Fibroblast of skin of abdomen (primary cell): ENCODE measurements around the gene FOSL1.
A peak's percentile ranks its signal among the peaks of the same experiment; 100 is the strongest.

Experiments
- DNase-seq: peaks from one replicate; pipeline ENCODE4 v3.0.0-alpha.2; 2013

The FOSL1 gene

DNA sequence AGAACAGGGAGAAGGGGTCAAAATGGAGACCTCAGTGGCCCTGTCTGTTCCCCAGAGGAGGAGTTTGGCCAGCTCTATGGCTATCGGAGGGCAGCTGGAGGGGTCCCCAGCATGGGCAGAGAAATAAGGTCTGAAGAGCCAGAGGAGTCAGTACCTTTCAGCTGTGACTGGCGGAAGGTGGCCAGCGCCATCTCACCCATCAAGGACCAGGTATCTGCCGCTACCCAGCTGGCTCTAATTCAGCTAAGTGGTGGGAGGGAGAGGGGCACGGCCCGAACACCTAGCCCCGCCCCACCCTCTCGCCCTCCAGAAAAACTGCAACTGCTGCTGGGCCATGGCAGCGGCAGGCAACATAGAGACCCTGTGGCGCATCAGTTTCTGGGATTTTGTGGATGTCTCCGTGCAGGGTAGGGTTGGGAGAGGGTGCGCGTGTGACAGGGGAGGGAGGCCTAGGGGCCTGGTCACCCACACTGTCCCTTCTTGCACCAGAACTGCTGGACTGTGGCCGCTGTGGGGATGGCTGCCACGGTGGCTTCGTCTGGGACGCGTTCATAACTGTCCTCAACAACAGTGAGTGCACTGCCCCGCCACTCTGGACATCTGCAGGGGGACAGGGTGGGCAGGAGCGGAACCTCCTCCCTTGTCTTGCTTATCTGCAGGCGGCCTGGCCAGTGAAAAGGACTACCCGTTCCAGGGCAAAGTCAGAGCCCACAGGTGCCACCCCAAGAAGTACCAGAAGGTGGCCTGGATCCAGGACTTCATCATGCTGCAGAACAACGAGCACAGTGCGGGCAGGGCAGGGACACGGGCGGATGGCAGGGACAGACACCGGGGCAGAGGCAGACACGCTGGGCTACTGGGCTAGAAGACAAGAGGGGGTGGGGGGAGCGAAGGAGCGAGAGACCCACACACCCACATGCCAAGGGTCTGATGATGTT is 17.8 kb downstream of the FOSL1 start:
- no peak for DNase-seq

DNA sequence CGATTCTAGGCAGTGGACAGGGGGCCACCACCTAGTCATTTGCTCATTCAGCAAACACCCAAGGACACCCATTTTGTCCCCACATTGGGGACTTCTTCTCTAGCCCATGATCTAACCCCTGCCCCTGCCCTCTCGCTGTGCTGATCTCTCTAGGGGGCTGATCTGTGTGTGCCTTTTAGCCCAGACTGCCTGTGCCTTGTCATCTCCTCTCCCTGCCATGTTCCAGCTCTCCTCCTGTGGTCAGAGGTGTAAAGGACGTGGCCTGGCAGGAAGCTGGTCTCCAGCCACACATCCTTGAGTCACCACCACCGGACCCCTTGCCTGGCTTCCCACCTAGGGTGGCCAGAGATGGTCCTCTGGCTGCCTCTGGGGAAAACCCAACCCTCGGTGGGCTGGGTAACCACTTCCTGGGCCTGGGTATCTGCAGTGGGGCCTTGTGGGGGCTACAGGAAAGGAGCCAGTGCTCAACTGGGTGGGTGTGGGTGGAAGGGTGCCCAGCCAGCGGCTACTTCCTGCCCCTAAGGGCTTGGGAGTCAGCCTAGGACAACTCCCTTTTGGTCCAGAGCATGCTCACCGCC is 19.3 kb downstream of the FOSL1 start:
- no peak for DNase-seq

DNA sequence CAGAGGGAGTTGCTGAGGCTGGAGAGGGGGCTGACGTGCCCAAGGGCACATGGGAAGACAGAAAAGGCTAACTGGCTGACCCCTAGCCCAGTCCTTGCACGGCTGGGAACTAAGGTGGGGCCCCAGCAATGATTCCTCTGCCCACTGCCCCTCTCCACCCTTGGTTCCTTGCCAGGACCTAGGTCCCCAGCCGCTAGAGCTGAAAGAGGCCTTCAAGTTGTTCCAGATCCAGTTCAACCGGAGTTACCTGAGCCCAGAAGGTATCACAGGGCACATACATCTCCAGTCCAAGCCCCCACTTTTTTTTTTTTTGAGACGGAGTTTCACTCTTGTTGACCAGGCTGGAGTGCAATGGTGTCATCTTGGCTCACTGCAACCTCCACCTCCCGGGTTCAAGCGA is 20.2 kb downstream of the FOSL1 start:
- no peak for DNase-seq

DNA sequence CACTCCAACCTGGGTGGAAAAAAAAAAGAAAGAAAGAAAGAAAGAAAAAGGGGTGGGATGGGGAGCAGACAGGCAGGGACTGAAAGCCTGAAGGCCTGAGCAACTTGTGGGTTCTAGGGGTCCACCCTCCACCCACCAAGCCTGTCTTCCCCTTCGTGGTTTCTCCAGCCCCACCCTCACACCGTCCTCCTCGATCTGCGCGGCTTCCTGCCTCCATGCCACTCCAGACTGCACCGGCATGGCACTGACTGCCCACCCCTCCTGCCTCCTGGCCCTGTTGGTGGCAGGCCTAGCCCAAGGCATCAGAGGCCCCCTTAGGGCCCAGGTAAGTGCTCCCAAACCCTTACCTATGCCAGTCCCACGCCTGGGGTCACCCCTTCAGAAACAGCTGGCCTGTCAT is 20.6 kb downstream of the FOSL1 start, which contains the start of gene CTSW:
Gene CTSW, plus strand, starts transcription at position 221 of the 400 bp plus-strand sequence. Its CDS starts 18 bp downstream, at position 239.
- no peak for DNase-seq

DNA sequence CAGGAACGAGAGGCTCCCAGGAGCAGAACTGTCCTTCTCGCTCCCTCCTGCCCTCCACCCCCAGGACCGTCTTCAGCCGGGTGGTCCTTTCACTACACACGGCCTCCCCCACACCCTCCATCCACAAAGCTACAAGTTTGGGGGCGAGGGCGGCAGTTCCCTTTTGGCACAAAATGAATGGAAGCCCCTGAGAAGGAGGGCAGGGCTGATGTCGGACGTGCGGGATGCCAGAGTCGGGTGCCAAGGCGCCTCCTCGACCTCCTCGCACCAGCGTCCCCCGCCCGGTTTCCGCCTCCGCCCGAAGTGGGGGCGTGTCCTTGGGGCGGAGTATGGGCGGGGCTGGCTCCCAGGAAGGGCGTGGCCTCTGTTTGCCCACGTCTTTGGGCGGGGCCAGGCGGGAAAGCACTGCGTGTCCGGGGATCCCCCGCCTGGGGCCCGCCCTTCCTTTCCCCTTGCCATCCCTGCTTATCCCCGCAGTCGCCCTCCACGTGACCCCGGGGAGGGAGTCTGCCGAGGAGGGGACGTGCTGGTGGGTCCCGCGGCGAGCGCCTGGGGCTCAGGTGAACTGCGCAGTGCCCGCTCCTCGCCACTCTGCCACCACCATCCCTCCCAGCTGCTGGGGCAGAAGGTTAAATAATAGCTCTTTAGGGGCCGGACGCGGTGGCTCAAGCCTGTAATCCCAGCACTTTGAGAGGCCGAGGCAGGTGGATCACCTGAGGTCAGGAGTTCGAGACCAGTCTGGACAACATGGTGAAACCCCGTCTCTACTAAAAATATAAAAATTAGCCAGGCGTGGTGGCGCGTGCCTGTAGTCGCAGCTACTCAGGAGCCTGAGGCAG is 26.7 kb downstream of the FOSL1 start:
- peak; percentile 92 for DNase-seq

DNA sequence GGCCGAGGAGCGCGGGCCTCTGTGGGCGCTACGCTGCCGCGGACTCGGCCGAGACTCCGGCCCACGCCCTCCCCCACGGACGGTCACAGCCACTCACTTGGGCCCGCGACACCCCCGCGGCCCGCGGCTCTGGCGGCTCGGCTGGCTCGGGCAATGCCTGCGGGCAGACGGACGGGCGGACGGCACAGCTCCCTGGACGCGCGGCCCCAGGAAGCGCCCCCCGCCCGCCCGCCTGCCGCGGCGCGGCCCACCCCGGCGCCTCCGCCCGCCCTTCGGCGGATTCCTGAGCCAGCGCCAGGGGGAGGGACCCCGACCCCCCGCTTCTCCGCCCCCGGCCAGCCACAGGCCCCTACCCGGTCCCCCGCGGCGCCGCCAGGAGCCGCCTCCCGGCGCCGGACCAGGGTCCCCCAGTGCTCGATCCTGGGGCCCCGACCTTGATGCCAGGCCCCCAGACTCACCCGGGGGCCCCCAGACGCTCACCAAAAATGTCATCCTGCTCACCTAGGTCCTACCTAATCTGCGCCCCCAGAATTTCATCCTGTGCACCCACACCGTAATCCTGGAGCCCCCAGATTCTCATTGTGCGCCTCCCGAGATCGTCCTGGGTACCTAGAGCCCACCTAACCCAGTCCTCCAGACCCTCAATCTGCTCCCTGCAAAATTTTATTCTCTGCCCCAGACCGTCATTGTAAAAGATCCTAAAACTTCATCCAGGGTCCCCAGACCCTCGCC is 27.4 kb downstream of the FOSL1 start, which contains the start of gene EFEMP2:
Gene EFEMP2, minus strand, starts transcription at position 215 of the 732 bp plus-strand sequence. CDS start 446 bp downstream, outside the sequence.
- DNase-seq: peak; percentile 75

DNA sequence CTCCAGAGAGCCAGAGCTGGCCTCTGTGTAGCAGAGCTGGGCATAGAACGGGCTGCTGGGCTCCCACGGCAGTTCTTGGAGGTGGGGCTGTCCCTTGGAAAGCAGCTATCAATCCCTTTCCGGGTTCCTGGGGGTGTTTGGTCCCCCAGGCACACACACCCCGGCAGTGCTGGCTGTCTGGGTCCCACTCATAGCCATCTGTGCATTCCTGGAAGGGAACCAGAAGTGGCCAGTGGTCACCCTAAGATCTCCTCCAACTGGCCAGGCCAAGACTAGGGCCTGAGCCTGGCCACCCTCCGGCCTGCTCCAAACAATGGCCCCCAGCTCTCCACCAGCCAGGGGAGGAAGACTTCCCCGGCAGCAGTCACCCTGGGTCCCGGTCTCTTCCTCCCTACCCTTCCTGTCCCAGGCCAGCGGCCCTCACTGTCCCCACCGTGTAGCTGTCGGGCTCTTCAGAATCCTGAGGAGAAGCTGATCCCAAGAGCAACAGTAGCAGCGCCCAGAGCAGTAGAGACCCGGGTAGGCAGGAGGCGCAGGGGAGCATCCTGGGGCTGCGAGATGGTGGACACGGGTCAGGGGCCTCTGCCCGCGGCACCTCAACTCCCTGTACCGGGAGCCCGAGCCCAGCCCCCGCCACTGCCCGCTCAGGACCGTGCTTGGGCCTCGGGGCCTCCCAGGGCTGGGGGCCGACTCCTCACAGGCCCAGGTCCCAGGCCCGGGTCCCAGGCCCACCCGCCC is 28.2 kb downstream of the FOSL1 start:
- no peak for DNase-seq

DNA sequence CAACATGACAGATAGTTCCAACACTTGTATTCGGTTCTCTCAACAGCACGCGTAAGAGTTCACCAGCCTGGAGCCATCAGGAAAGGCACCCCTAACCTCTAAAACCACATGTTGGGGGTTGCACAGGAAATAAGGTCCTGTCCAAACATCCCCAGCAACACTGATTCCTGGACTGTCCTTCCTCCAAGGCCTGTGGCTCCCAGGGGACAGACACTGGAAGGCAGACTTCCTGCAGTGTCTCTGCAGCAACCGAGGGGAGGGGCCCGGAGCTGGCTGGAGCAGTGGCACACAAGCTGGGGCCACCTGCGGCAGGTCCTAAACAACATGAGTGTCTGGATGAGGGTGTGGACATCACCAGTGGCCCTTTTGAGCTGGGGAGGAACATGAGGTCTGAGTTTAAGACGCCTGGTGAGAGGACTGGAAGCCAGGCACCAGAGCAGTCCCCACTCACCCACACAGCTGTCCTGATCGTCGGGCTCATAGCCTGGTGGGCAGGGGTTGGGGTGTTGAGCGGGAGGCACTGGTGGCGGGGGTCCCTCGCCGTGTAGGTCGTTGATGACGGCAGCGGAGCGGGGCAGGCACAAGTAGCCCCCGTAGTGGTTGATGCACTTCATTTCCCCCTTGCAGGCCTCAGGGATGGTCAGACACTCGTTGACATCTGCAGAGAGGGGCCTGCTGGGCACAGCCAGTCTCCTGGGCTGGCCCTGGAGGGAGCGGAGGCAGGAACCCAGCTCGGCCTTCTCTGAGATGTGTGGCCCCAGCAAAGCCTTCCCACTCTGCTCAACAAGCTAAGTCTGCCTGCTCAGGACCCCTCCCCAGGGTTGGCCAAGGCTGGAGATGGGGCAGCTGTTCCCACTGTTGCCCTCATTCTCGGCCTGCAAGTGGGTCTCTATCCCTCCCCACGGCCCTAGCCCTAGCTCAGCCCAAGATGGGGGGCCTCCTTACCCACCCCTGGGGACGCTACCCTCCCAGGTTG is 29.2 kb downstream of the FOSL1 start:
- DNase-seq: no peak

DNA sequence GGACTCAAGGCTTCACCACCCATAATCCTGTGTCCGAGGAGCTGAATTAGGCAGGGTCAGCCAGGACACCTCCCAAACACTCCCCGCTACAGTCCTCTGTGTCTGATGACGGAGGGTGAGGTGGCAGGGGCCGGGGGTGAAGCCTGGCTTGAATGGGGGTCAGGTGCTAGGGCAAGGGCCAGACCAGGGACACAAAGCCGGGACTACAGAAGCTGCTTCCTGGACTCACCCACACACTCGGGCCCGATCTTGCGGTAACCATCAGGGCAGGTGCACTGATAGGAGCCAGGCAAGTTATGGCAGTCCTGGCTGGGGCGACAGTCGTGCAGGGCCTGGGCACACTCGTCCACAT is 29.9 kb downstream of the FOSL1 start:
- no peak for DNase-seq

DNA sequence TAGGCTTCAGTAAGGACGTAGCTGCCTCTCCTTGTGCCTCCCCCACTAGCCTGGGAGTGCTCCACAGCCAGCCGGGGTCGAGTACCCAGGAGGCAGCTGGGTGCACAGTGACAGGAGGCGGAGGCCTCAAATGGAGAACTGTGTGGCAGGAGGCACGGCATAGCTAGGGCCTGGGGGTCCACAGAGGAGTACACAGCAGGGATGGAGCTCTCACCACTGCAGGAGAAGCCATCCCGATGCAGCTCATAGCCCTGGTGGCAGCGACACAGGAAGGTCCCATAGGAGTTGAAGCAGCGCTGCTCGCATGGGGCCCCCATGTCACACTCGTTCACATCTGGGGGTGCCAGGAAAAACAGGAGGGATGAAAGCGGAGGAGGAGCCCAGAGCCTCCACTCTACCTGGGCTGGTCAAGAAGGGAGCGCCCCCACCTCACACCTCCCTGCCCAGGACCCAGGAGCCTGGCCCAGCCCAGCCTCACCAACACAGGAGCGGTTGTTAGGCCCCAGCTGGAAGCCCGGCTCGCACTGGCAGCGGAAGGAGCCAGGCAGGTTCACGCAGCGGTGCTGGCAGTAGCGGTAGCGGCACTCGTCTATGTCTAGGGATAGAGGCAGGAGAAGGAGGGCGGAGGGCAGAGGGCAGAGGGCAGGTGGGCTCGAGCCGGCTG is 30.4 kb downstream of the FOSL1 start:
- no peak for DNase-seq

DNA sequence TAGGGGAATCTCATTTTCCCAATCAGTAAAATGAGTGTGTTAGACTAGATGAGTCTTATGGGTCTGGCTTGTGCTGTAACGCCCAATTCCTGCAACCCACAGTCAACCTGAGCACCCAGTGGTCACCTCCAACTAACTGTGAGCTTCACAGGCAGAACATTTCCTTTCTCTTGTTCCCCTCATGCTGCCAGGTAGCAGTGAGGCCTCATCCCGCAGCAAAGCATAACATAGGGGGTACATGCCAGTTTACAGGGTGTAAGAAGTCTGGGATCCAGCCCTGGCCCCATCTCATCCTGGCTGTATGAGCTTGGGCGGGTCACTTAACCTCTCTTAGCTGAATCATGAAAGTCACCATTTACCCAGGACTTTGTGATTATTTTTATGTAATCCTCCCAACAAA is 31.3 kb downstream of the FOSL1 start:
- no peak for DNase-seq

DNA sequence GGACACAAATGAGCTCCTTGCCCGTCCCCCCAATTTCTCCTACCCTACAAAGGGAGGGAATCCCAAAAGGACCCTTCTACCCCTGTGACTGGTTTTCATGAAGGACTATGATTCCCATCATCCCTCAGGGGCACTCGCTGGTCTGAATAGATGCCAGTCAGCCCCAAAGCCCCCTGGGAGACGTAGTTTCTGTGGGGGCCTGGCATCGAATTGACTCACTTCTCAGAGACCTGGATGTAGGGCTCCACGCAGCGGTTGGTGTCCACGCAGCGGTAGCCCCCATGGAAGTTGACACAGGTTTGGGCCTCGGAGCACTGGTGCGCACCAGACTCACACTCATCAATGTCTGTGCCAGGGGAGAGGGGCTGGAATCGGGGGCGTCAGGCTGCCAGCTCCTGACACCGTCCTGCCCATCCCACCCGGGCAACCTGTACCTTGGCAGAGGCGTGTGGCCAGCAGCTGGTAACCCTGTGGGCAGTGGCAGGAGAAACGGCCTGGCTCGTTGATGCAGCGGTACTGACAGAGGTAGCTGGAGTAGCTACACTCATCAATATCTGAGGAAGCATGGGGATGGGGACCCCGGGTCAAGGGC is 32.0 kb downstream of the FOSL1 start:
- no peak for DNase-seq

DNA sequence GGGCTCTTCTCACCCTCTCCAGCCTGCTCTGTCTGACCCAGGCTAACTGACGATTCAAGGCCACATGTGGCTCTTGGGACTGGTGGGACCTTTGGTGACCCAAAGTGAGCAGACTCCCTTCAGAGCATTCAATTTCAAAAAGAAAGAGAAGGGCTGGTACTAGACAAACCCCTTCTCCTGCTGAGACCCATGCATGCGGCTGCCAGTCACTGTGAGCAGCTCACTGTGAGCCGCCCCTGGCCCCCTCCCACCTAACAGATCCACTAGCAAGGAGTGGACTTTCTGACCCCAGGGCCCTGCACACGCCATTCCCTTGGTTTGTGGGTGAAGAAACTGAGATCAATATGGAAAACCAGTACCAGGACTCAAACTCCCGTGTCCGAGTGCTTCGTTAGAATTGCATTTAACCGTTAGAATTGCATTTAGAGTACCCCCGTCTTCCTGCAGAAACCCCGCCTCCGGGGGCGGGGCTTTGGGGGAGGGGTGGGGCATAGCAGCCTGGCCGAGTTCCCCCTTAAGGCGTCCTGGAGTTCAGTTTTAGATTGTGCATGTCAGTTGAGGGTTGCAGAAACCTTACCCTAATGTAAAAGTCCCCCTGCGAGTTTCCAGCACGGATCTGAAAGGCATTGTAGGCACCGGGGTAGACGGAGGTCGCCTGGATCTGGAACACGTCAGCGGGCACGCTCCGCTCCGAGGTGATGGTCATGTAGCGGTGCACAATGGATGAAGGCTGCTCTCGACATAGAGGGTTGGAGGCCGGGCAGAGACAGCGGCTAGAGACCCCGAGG is 32.7 kb downstream of the FOSL1 start:
- DNase-seq: no peak

DNA sequence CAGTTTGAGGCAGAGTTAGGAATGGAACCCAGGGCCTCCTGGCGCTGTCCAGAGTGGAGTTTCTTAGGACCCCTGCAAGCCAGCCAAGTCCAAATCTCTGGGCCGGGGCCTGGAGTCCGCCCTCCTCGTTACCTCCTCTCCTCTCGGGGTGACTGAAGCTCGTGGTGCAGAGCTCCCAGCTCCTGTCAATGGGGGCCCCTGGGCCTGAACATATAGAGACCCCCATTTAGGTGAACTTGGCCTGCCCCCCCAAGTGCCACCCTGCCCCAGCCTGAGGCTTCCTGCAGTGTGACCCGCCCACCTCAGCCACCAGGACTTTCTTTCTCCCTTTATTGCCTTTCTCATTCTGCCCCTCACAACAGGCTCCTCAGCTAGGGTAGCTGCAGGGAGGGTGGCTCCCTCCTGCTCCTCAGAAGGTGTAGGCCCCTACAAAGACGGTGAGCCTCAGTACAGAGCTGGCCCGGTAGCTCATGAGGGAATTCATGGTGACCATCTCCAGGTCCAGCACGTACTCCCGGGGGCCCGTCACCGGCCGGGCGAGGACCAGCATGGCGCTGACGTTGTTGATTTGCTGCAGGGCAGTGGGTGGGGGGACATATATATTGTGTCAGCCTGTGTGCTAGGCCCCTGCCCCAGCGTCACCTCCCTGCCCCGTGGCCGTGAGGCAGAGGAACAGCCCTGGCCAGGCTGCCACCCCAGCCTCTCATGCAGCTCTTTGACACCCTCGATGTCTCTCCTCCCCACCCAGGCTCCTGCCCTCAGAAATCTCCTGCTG is 33.5 kb downstream of the FOSL1 start:
- DNase-seq: no peak

DNA sequence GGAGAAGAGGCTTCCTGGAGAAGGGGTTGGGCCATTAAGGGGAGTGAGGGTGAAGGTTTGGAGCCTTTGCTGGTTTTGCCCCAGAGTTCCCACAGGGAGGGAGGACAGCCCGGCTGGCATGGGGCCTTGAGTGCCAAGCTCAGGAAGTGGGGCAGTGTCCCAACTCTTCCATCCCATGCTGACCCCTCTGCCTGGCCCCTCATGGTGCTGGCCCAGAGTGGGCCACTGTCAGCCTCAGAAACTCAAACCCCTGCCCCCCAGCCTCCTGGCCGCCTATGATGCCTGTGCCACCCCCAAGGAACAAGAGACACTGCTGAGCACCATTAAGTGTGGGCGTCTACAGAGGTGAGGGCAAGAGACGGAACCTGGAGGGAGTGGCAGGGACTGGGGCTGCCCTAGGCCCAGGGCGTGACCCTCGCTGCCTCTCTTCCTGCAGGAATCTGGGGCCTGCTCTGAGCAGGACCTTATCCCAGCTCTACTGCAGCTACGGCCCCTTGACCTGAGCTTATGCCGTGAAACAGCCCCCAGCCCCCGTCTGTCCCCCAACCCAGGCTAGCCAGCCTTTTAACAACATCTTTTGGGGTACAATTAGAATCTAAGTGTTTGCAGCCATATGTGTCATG is 34.5 kb downstream of the FOSL1 start:
- DNase-seq: no peak

DNA sequence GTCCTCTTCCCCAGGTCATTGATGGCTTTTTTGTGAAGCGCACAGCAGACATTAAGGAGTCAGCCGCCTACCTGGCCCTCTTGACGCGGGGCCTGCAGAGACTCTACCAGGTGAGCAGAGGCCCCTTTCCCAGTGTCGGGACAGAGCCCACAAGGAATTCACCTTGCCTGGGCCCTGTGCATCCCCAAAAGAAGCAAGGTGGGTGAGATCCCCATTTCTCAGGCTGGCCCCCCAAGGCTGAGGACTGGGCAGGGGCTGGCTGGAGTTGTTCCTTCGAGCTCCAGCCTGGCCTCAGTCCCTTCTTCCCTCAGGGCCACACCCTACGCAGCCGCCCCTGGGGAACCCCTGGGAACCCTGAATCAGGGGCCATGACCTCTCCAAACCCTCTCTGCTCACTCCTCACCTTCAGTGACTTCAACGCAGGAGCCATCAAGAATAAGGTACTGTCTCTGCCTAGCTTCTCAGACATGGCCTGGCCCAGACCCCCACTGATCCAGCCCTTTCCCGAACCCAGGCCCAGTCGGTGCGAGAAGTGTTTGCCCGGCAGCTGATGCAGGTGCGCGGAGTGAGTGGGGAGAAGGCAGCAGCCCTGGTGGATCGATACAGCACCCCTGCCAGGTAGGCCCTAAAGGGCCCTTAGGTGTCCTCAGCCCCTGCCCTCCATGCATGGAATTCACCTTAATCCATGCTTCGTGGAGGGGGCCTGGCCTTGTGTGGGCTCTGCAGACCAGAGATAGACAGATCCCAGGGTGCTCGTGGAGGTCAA is 35.3 kb downstream of the FOSL1 start:
- no peak for DNase-seq
